Neural cell (in vitro differentiated cells): ENCODE measurements around the gene QSOX2.

Experiments used
- CTCF ChIP-seq: fragments of 450-650 bp; IDR thresholded peaks from 2 replicates; pipeline ENCODE4 v1.5.1; 2014; ENCODE audit warnings: antibody characterized with exemption, mild to moderate bottlenecking, moderate library complexity; ENCODE audit not compliant: poor library complexity, severe bottlenecking
- EP300 ChIP-seq: fragments of 450-650 bp; conservative IDR thresholded peaks from 2 replicates; pipeline ENCODE4 v1.6.1; 2014; ENCODE audit warnings: antibody characterized with exemption, mild to moderate bottlenecking, moderate library complexity; ENCODE audit not compliant: poor library complexity, severe bottlenecking
- EZH2 ChIP-seq: fragments of 200-600, 300-800 bp; shearing (Covaris generic), sonication (generic); IDR thresholded peaks from 2 replicates; pipeline ENCODE4 v1.6.1; 2014; ENCODE audit warnings: antibody characterized with exemption, low read length, borderline replicate concordance, mild to moderate bottlenecking; ENCODE audit not compliant: insufficient read depth, poor library complexity, severe bottlenecking
- POLR2AphosphoS5 ChIP-seq: IDR thresholded peaks from 2 replicates; pipeline ENCODE4 v1.6.1; 2012
- RAD21 ChIP-seq: fragments of 450-650 bp; conservative IDR thresholded peaks from 2 replicates; pipeline ENCODE4 v1.6.1; 2014; ENCODE audit warnings: antibody characterized with exemption, mild to moderate bottlenecking, moderate library complexity
- REST ChIP-seq: IDR thresholded peaks from 2 replicates; pipeline ENCODE4 v1.6.1; 2012; ENCODE audit warnings: borderline replicate concordance
- SMC3 ChIP-seq: fragments of 450-650 bp; conservative IDR thresholded peaks from 2 replicates; pipeline ENCODE4 v1.6.1; 2014; ENCODE audit warnings: antibody characterized with exemption, mild to moderate bottlenecking, moderate library complexity; ENCODE audit not compliant: poor library complexity
- TAF1 ChIP-seq: IDR thresholded peaks from 2 replicates; pipeline ENCODE4 v1.6.1; 2012; ENCODE audit warnings: low read depth

DNA sequence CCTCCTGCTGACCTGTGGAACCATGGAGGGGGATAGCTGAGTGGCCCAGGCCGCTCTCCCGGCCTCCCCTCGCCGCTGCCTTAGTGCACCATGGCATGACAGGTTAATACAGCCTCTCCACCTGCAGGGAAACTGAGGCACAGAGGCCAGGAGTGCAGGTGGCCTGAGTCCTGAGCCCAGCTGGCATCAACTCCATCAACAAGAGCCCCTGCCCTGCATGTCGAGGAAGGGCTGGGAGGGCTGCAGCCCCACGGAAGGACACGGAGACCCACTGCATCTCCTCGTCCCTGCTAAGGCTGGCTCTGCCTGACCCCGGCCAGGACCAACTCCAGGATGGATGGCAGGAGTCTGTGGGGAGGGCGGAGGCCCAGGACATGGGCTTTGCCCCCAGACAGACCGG lies 31.1 kb upstream of the QSOX2 start:
- TF ChIP-seq REST: no peak
- no peak for TF ChIP-seq CTCF
- no peak for TF ChIP-seq EZH2
- TF ChIP-seq POLR2AphosphoS5: no peak
- TF ChIP-seq EP300: no peak
- TF ChIP-seq TAF1: no peak
- TF ChIP-seq RAD21: no peak
- TF ChIP-seq SMC3: no peak
